ENCODE results near the gene CMTM1.

Gene CMTM1

DNA sequence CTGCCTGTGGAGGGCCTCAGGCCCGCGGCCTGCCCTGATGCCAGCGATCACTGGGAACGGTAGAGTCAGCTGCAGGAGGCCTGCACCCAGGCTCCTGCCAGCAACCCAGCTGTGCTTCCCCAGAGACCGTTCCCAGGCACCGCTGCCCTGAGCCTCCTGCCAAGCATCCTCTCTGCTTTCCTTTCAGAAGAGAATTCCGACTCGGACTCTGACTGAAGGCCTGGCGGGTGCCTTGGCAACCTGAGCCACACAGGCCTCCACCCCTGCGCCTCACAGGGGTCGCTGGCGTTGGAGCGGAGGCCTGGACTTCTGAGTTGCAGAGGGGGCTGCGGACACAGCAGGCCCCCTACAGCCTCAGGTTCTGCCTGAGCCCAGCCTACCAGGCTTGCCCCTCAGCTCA is 46.2 kb downstream of the CMTM1 start:
- Histone ChIP-seq H3K9me3 (ENCODE audit: control insufficient read depth in 1 of 2, low read length in 2 of 2) (no peaks in the 10 kb centered on the region), H3K4me3 (ENCODE audit: low read depth in 1 of 2, low read length in 2 of 2) (no peak overlapping the region), H3K4me1 (ENCODE audit: control insufficient read depth in 1 of 2, insufficient read depth in 2 of 2, low read length in 2 of 2) (peaks cover 5 to 14% of the 10 kb centered on the region in 2 donors), H3K36me3 (ENCODE audit: control insufficient read depth in 1 of 2, insufficient read depth in 2 of 2, low read length in 2 of 2) (peaks cover 9 to 60% of the 10 kb centered on the region in 2 donors), H3K27me3 (ENCODE audit: control insufficient read depth in 1 of 2, insufficient read depth in 2 of 2, low read length in 2 of 2) (no peaks in the 10 kb centered on the region), H3K9ac (ENCODE audit: low read depth in 1 of 2, low read length in 2 of 2) (no peak overlapping the region), H3K27ac (ENCODE audit: low read depth, low read length) (no peak overlapping the region)

DNA sequence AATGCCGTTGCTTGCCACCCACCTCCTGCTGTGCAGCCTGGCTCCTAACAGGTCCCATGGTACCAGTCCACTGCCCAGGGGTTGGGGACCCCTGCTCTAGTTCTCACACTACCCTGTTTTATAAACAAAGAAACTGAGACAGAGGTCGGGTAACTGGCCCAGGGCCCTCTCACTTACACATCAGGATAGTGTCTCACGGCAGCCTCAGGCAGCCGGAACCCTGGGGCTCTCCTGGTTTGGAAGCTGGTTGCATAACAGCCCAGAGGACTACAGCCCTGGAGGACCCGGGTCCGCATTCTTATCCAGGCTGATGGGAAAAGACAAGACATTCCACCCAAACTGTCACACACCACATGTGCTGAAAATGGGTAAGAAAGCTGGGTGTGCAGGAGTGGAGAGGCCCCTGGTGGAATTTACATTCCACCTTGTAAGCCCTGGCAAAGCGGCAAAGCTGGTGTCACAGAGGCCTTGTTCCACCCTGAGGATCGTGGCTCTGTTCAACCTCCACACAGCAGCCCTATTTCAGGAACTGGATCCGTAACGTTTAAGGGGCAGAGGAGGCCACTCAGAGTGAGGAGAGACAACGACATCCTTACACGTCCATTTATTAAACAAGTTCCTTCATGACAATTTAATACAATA is 48.0 kb downstream of the CMTM1 start:
- H3K36me3 ChIP-seq (ENCODE audit: control insufficient read depth in 1 of 2, insufficient read depth in 2 of 2, low read length in 2 of 2): peaks cover 9 to 61% of the 10 kb centered on the region in 2 donors
- H3K27me3 ChIP-seq (ENCODE audit: control insufficient read depth in 1 of 2, insufficient read depth in 2 of 2, low read length in 2 of 2): no peaks in the 10 kb centered on the region
- no peak overlapping the region for H3K9ac ChIP-seq (ENCODE audit: low read depth in 1 of 2, low read length in 2 of 2)
- no peak overlapping the region for H3K4me3 ChIP-seq (ENCODE audit: low read depth in 1 of 2, low read length in 2 of 2)
- H3K4me1 ChIP-seq (ENCODE audit: control insufficient read depth in 1 of 2, insufficient read depth in 2 of 2, low read length in 2 of 2): peaks cover 4% of the 10 kb centered on the region in 2 donors
- no peaks in the 10 kb centered on the region for H3K9me3 ChIP-seq (ENCODE audit: control insufficient read depth in 1 of 2, low read length in 2 of 2)
- H3K27ac ChIP-seq (ENCODE audit: low read depth, low read length): no peak overlapping the region

DNA sequence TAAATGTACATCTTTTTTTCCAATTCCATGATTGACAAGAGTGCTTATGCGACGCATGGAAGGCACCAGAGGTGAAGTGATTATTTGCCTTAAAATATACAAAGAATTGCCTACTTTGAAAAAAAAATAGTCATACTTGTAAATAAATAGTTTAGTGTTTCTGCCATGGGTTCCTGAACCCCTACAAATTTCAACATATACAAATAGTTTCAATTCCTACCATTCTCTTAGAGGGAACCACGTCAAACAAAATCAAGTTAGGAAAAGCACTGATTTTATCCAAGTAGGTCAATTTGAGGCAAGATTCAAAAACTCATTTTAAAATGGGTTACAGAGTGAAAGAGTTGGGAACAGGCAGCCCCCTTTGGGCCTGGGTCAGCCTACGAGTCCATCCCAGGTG is 49.9 kb downstream of the CMTM1 start:
- H3K36me3 ChIP-seq (ENCODE audit: control insufficient read depth in 1 of 2, insufficient read depth in 2 of 2, low read length in 2 of 2): peaks cover 8 to 52% of the 10 kb centered on the region in 2 donors
- H3K4me1 ChIP-seq (ENCODE audit: control insufficient read depth in 1 of 2, insufficient read depth in 2 of 2, low read length in 2 of 2): peaks cover 4% of the 10 kb centered on the region in 2 donors
- H3K9me3 ChIP-seq (ENCODE audit: control insufficient read depth in 1 of 2, low read length in 2 of 2): no peaks in the 10 kb centered on the region
- H3K27me3 ChIP-seq (ENCODE audit: control insufficient read depth in 1 of 2, insufficient read depth in 2 of 2, low read length in 2 of 2): no peaks in the 10 kb centered on the region
- H3K27ac ChIP-seq (ENCODE audit: low read depth, low read length): no peak overlapping the region
- no peak overlapping the region for H3K9ac ChIP-seq (ENCODE audit: low read depth in 1 of 2, low read length in 2 of 2)
- no peak overlapping the region for H3K4me3 ChIP-seq (ENCODE audit: low read depth in 1 of 2, low read length in 2 of 2)

GRCh38 chr16:66616592-66616991 is 50.4 kb downstream of the CMTM1 start:
- Histone ChIP-seq H3K9me3 (ENCODE audit: control insufficient read depth in 1 of 2, low read length in 2 of 2) (no peaks in the 10 kb centered on the region), H3K9ac (ENCODE audit: low read depth in 1 of 2, low read length in 2 of 2) (no peak overlapping the region), H3K27ac (ENCODE audit: low read depth, low read length) (no peak overlapping the region), H3K36me3 (ENCODE audit: control insufficient read depth in 1 of 2, insufficient read depth in 2 of 2, low read length in 2 of 2) (peaks cover 4 to 53% of the 10 kb centered on the region in 2 donors), H3K27me3 (ENCODE audit: control insufficient read depth in 1 of 2, insufficient read depth in 2 of 2, low read length in 2 of 2) (no peaks in the 10 kb centered on the region), H3K4me3 (ENCODE audit: low read depth in 1 of 2, low read length in 2 of 2) (no peak overlapping the region), H3K4me1 (ENCODE audit: control insufficient read depth in 1 of 2, insufficient read depth in 2 of 2, low read length in 2 of 2) (peaks cover 4% of the 10 kb centered on the region in 2 donors)

- H3K9ac ChIP-seq (ENCODE audit: low read depth in 1 of 2, low read length in 2 of 2): no peak overlapping the region
- no peak overlapping the region for H3K27ac ChIP-seq (ENCODE audit: low read depth, low read length)
- H3K4me3 ChIP-seq (ENCODE audit: low read depth in 1 of 2, low read length in 2 of 2): no peak overlapping the region
- peaks cover 4% of the 10 kb centered on the region in 2 donors for H3K4me1 ChIP-seq (ENCODE audit: control insufficient read depth in 1 of 2, insufficient read depth in 2 of 2, low read length in 2 of 2)
- no peaks in the 10 kb centered on the region for H3K27me3 ChIP-seq (ENCODE audit: control insufficient read depth in 1 of 2, insufficient read depth in 2 of 2, low read length in 2 of 2)
- H3K36me3 ChIP-seq (ENCODE audit: control insufficient read depth in 1 of 2, insufficient read depth in 2 of 2, low read length in 2 of 2): peaks cover 4 to 58% of the 10 kb centered on the region in 2 donors
- H3K9me3 ChIP-seq (ENCODE audit: control insufficient read depth in 1 of 2, low read length in 2 of 2): no peaks in the 10 kb centered on the region
Measured at GRCh38 chr16:66617010-66617434, 50.8 kb downstream of the CMTM1 start.

GRCh38 chr16:66617728-66618127 is 51.5 kb downstream of the CMTM1 start:
- Histone ChIP-seq H3K9me3 (ENCODE audit: control insufficient read depth in 1 of 2, low read length in 2 of 2) (no peaks in the 10 kb centered on the region), H3K4me3 (ENCODE audit: low read depth in 1 of 2, low read length in 2 of 2) (no peak overlapping the region), H3K9ac (ENCODE audit: low read depth in 1 of 2, low read length in 2 of 2) (no peak overlapping the region), H3K36me3 (ENCODE audit: control insufficient read depth in 1 of 2, insufficient read depth in 2 of 2, low read length in 2 of 2) (peaks cover 4 to 65% of the 10 kb centered on the region in 2 donors), H3K27ac (ENCODE audit: low read depth, low read length) (no peak overlapping the region), H3K27me3 (ENCODE audit: control insufficient read depth in 1 of 2, insufficient read depth in 2 of 2, low read length in 2 of 2) (no peaks in the 10 kb centered on the region), H3K4me1 (ENCODE audit: control insufficient read depth in 1 of 2, insufficient read depth in 2 of 2, low read length in 2 of 2) (peaks cover 4% of the 10 kb centered on the region in 2 donors)

GRCh38 chr16:66618588-66619375 is 52.5 kb downstream of the CMTM1 start:
- peaks cover 4% of the 10 kb centered on the region in 2 donors for H3K4me1 ChIP-seq (ENCODE audit: control insufficient read depth in 1 of 2, insufficient read depth in 2 of 2, low read length in 2 of 2)
- H3K27ac ChIP-seq (ENCODE audit: low read depth, low read length): no peak overlapping the region
- H3K27me3 ChIP-seq (ENCODE audit: control insufficient read depth in 1 of 2, insufficient read depth in 2 of 2, low read length in 2 of 2): no peaks in the 10 kb centered on the region
- peaks cover 0 to 64% of the 10 kb centered on the region in 2 donors for H3K36me3 ChIP-seq (ENCODE audit: control insufficient read depth in 1 of 2, insufficient read depth in 2 of 2, low read length in 2 of 2)
- H3K9ac ChIP-seq (ENCODE audit: low read depth in 1 of 2, low read length in 2 of 2): no peak overlapping the region
- no peaks in the 10 kb centered on the region for H3K9me3 ChIP-seq (ENCODE audit: control insufficient read depth in 1 of 2, low read length in 2 of 2)
- H3K4me3 ChIP-seq (ENCODE audit: low read depth in 1 of 2, low read length in 2 of 2): no peak overlapping the region

GRCh38 chr16:66619534-66620428 is 53.5 kb downstream of the CMTM1 start:
- H3K4me3 ChIP-seq (ENCODE audit: low read depth in 1 of 2, low read length in 2 of 2): no peak overlapping the region
- H3K9ac ChIP-seq (ENCODE audit: low read depth in 1 of 2, low read length in 2 of 2): no peak overlapping the region
- H3K4me1 ChIP-seq (ENCODE audit: control insufficient read depth in 1 of 2, insufficient read depth in 2 of 2, low read length in 2 of 2): peaks cover 4% of the 10 kb centered on the region in 2 donors
- H3K9me3 ChIP-seq (ENCODE audit: control insufficient read depth in 1 of 2, low read length in 2 of 2): no peaks in the 10 kb centered on the region
- H3K27ac ChIP-seq (ENCODE audit: low read depth, low read length): no peak overlapping the region
- peaks cover 0 to 55% of the 10 kb centered on the region in 2 donors for H3K36me3 ChIP-seq (ENCODE audit: control insufficient read depth in 1 of 2, insufficient read depth in 2 of 2, low read length in 2 of 2)
- no peaks in the 10 kb centered on the region for H3K27me3 ChIP-seq (ENCODE audit: control insufficient read depth in 1 of 2, insufficient read depth in 2 of 2, low read length in 2 of 2)

- Histone ChIP-seq H3K4me3 (ENCODE audit: low read depth in 1 of 2, low read length in 2 of 2) (no peak overlapping the region), H3K27ac (ENCODE audit: low read depth, low read length) (no peak overlapping the region), H3K27me3 (ENCODE audit: control insufficient read depth in 1 of 2, insufficient read depth in 2 of 2, low read length in 2 of 2) (no peaks in the 10 kb centered on the region), H3K9ac (ENCODE audit: low read depth in 1 of 2, low read length in 2 of 2) (no peak overlapping the region), H3K9me3 (ENCODE audit: control insufficient read depth in 1 of 2, low read length in 2 of 2) (no peaks in the 10 kb centered on the region), H3K36me3 (ENCODE audit: control insufficient read depth in 1 of 2, insufficient read depth in 2 of 2, low read length in 2 of 2) (peaks cover 0 to 49% of the 10 kb centered on the region in 2 donors), H3K4me1 (ENCODE audit: control insufficient read depth in 1 of 2, insufficient read depth in 2 of 2, low read length in 2 of 2) (peaks cover 4% of the 10 kb centered on the region in 2 donors)
Measured at GRCh38 chr16:66620429-66620795, 54.2 kb downstream of the CMTM1 start.

DNA sequence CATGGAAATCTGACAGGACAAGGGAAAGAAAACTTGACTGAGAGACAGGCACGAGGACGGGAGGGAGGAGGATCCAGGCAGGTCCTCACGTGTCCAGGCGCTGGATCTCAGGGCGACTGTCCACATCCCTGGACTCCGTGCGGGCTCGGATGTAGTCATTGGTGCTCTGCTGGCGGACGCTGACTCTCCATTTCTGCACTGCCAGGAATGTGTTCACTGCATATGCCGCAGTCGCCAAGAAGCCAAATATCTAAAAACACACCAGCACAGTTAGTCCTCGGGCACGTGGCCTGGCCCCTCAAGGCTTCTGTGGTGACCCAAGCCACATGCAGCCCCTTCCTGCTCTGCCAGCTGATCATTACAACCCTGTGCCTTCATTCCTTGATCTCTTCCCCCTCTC is 55.7 kb downstream of the CMTM1 start:
- Histone ChIP-seq H3K36me3 (ENCODE audit: control insufficient read depth in 1 of 2, insufficient read depth in 2 of 2, low read length in 2 of 2) (peaks cover 0 to 40% of the 10 kb centered on the region in 2 donors), H3K27ac (ENCODE audit: low read depth, low read length) (no peak overlapping the region), H3K27me3 (ENCODE audit: control insufficient read depth in 1 of 2, insufficient read depth in 2 of 2, low read length in 2 of 2) (no peaks in the 10 kb centered on the region)

More for the DNA sequence above, 55.7 kb downstream of the CMTM1 start:
- Histone ChIP-seq H3K4me3 (ENCODE audit: low read depth in 1 of 2, low read length in 2 of 2) (no peak overlapping the region), H3K4me1 (ENCODE audit: control insufficient read depth in 1 of 2, insufficient read depth in 2 of 2, low read length in 2 of 2) (peaks cover 4% of the 10 kb centered on the region in 2 donors), H3K9ac (ENCODE audit: low read depth in 1 of 2, low read length in 2 of 2) (no peak overlapping the region), H3K9me3 (ENCODE audit: control insufficient read depth in 1 of 2, low read length in 2 of 2) (no peaks in the 10 kb centered on the region)

Measured in duodenal mucosa (tissue), 2 donors.